ENCODE results near the gene SIRPD. TPM values are rescaled to one million over a fixed set of nuclear protein-coding genes. Genes with fewer than 3 reads are reported as not detected.

SIRPD gene
- total RNA-seq, 6 experiments from 2014 or later: not detected

DNA sequence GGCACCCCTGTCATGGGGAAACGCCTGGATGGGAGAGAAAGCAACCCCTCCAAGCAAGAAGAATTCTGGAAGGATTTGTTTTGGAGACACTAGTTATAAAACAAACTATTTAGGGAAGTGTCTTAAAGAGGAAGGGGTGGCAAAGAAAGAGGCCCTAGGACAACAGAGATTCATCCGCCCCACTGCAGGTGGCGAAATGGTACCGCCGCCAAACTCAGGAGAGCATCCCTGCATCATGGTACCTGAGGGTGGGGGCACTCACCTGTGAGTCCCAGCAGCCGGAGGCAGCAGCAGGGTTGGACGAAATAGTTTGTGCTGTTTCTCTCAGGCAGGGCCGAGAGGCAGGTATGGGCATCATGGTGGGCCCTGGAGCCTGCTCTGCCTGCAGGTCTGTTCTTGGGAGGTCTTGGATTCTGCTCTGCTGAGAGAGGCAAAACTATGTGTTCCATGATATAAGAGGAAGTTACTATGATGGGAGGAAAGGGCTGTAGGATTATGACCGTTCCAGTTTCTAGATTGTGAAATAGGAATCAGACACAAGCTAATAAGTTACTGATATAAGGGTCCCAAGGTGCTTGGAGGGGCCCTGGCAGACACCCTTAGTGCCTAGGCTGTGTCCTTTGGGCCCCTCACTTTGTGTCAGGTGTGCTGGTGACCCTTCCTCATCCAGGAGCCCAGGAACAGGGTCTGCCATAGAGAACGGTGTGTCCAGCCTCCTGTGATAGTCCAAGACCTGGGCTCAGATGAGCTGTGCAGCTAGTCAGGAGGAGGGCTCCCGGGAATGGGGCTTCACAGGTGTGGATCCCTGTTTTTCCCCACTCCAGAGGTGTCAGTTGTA lies 20.4 kb downstream of the SIRPD start:
- TF ChIP-seq, protein P1, sequence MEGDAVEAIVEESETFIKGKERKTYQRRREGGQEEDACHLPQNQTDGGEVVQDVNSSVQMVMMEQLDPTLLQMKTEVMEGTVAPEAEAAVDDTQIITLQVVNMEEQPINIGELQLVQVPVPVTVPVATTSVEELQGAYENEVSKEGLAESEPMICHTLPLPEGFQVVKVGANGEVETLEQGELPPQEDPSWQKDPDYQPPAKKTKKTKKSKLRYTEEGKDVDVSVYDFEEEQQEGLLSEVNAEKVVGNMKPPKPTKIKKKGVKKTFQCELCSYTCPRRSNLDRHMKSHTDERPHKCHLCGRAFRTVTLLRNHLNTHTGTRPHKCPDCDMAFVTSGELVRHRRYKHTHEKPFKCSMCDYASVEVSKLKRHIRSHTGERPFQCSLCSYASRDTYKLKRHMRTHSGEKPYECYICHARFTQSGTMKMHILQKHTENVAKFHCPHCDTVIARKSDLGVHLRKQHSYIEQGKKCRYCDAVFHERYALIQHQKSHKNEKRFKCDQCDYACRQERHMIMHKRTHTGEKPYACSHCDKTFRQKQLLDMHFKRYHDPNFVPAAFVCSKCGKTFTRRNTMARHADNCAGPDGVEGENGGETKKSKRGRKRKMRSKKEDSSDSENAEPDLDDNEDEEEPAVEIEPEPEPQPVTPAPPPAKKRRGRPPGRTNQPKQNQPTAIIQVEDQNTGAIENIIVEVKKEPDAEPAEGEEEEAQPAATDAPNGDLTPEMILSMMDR (IDR thresholded peaks at IDR 0.05): no peak
- H3K36me3 Mint-ChIP-seq (ENCODE audit: low read depth): no peaks in the 10 kb centered on the region
- no peak overlapping the region for H3K4me3 Mint-ChIP-seq
- H3K4me1 Mint-ChIP-seq (ENCODE audit: low read depth): no peaks in the 10 kb centered on the region
- no peak overlapping the region for H3K27ac Mint-ChIP-seq
- DNase-seq: no peak
- no peaks in the 10 kb centered on the region for H3K9me3 Mint-ChIP-seq
- peaks cover 22% of the 10 kb centered on the region for H3K27me3 Mint-ChIP-seq (ENCODE audit: insufficient read depth)

- no peak for DNase-seq
- no peaks in the 10 kb centered on the region for H3K4me1 Mint-ChIP-seq (ENCODE audit: low read depth)
- H3K9me3 Mint-ChIP-seq: no peaks in the 10 kb centered on the region
- peaks cover 18% of the 10 kb centered on the region for H3K27me3 Mint-ChIP-seq (ENCODE audit: insufficient read depth)
- no peaks in the 10 kb centered on the region for H3K36me3 Mint-ChIP-seq (ENCODE audit: low read depth)
- H3K27ac Mint-ChIP-seq: no peak overlapping the region
- TF ChIP-seq, protein P1 (IDR thresholded peaks at IDR 0.05): no peak
- no peak overlapping the region for H3K4me3 Mint-ChIP-seq
Observed at GRCh38 chr20:1535420-1536175, 21.9 kb downstream of the SIRPD start.

- H3K27me3 Mint-ChIP-seq (ENCODE audit: insufficient read depth): peaks cover 22% of the 10 kb centered on the region
- H3K9me3 Mint-ChIP-seq: no peaks in the 10 kb centered on the region
- no peak for DNase-seq
- no peak overlapping the region for H3K27ac Mint-ChIP-seq
- no peaks in the 10 kb centered on the region for H3K36me3 Mint-ChIP-seq (ENCODE audit: low read depth)
- no peak overlapping the region for H3K4me3 Mint-ChIP-seq
- H3K4me1 Mint-ChIP-seq (ENCODE audit: low read depth): no peaks in the 10 kb centered on the region
- TF ChIP-seq, protein P1 (IDR thresholded peaks at IDR 0.05): no peak
Observed at GRCh38 chr20:1534526-1534925, 23.0 kb downstream of the SIRPD start.

DNA sequence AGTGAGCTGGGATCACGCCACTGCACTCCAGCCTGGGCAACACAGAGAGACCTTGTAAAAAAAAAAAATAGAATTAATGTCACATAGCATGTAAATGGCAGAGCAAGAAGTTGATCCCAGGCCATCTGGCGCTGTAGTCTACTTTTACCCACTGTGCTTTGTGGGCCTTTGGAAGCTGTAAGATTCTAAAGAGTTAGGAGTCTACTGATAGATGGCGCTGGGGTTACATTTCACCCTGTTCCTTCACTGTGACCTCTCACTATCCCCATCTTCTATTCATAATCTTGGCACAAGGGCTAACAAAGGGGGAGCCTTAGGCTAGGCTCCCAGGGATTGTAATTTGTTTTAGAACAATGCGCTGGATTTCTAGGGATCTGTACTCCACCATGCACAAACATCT lies 24.4 kb downstream of the SIRPD start:
- TF ChIP-seq, protein P1 (IDR thresholded peaks at IDR 0.05): no peak
- H3K36me3 Mint-ChIP-seq (ENCODE audit: low read depth): no peaks in the 10 kb centered on the region
- H3K4me1 Mint-ChIP-seq (ENCODE audit: low read depth): peaks cover 6% of the 10 kb centered on the region
- no peak overlapping the region for H3K27ac Mint-ChIP-seq
- no peak overlapping the region for H3K4me3 Mint-ChIP-seq
- no peaks in the 10 kb centered on the region for H3K9me3 Mint-ChIP-seq
- DNase-seq: no peak
- peaks cover 22% of the 10 kb centered on the region for H3K27me3 Mint-ChIP-seq (ENCODE audit: insufficient read depth)

GRCh38 chr20:1528811-1529210 lies 28.7 kb downstream of the SIRPD start:
- H3K4me3 Mint-ChIP-seq: no peak overlapping the region
- peak; percentile 16 for DNase-seq

More at GRCh38 chr20:1528811-1529210, 28.7 kb downstream of the SIRPD start:
- H3K36me3 Mint-ChIP-seq (ENCODE audit: low read depth): no peaks in the 10 kb centered on the region
- no peaks in the 10 kb centered on the region for H3K9me3 Mint-ChIP-seq
- no peak overlapping the region for H3K27ac Mint-ChIP-seq
- peaks cover 11% of the 10 kb centered on the region for H3K4me1 Mint-ChIP-seq (ENCODE audit: low read depth)
- TF ChIP-seq, protein P1 (IDR thresholded peaks at IDR 0.05): no peak
- H3K27me3 Mint-ChIP-seq (ENCODE audit: insufficient read depth): peaks cover 9% of the 10 kb centered on the region

Data from HFFc6 (cell line).